GM13976 (cell line): ENCODE results near the gene GALNT2.

ENCODE experiments used
- DNase-seq: peaks from one replicate; pipeline ENCODE4 v3.0.0; 2012; ENCODE audit warnings: low spot score
- in situ Hi-C: fragments of 300-500 bp; cut with MboI; formaldehyde crosslinking; loops from one replicate; pipeline ENCODE4 v1.12.0; 2022; ENCODE audit warnings: low sequenced_read_pairs, mixed read lengths, inconsistent platforms; ENCODE audit not compliant: unreplicated experiment
- TF ChIP-seq, protein P1 (sequence below): IDR thresholded peaks from 2 replicates; pipeline ENCODE4 v1.5.1; 2012; ENCODE audit warnings: borderline replicate concordance, mild to moderate bottlenecking; ENCODE audit not compliant: insufficient read depth; ENCODE audit errors: extremely low read depth, missing control alignments, control extremely low read depth

Gene GALNT2

DNA sequence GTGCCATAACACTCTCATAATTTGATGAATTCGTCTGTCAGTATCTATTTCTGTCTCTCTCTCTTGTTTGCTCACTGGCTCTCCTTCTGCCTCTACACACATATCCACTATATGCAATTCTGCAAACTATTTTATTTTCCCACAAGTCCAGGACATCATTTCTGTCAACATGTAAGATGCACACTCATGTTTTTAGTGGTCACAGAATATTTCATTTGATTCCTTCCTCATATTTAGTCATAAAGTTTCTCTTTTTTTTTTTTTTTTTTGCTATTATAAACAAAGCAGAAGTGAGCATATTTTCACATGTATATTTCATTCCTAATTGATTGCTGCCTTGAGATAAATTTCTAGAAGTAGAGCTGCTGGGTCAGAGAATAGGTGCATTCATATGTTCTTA lies 193.8 kb downstream of the GALNT2 start:
- in situ Hi-C loops = no loop called here
- TF ChIP-seq, protein P1, sequence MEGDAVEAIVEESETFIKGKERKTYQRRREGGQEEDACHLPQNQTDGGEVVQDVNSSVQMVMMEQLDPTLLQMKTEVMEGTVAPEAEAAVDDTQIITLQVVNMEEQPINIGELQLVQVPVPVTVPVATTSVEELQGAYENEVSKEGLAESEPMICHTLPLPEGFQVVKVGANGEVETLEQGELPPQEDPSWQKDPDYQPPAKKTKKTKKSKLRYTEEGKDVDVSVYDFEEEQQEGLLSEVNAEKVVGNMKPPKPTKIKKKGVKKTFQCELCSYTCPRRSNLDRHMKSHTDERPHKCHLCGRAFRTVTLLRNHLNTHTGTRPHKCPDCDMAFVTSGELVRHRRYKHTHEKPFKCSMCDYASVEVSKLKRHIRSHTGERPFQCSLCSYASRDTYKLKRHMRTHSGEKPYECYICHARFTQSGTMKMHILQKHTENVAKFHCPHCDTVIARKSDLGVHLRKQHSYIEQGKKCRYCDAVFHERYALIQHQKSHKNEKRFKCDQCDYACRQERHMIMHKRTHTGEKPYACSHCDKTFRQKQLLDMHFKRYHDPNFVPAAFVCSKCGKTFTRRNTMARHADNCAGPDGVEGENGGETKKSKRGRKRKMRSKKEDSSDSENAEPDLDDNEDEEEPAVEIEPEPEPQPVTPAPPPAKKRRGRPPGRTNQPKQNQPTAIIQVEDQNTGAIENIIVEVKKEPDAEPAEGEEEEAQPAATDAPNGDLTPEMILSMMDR = no peak
- DNase-seq = no peak

DNA sequence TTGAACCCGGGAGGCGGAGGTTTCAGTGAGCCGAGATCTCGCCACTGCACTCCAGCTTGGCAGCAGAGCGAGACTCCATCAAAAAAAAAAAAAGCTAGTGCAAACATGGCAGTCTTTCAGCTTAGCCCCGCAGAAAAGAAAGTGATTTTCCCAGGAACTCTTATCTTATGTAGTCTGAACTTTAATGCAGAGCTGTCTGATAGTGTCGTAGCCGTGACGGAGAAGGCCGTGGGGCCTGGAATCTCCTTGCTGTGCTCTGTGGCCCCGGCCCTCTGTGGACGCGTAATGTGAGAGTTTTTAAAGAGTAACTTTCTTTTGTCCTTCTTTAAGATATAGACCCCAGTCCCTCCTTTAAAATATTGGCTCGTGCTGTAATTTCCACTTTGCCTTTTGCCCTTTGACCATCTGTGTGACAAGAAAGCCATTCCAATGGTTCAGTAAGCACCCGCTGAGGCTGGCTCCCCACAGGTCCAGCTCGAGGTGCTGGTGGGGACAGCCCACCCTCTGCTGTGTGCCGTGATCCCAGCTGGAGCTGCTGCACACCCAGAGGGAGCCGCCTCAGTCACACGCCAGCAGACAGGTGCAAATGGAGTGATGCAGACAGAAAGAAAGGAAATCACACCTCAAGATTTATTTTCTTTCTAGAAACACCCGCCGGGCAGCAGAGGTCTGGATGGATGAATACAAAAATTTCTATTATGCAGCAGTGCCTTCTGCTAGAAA lies 195.1 kb downstream of the GALNT2 start:
- in situ Hi-C loops = no loop called here
- DNase-seq = no peak

DNA sequence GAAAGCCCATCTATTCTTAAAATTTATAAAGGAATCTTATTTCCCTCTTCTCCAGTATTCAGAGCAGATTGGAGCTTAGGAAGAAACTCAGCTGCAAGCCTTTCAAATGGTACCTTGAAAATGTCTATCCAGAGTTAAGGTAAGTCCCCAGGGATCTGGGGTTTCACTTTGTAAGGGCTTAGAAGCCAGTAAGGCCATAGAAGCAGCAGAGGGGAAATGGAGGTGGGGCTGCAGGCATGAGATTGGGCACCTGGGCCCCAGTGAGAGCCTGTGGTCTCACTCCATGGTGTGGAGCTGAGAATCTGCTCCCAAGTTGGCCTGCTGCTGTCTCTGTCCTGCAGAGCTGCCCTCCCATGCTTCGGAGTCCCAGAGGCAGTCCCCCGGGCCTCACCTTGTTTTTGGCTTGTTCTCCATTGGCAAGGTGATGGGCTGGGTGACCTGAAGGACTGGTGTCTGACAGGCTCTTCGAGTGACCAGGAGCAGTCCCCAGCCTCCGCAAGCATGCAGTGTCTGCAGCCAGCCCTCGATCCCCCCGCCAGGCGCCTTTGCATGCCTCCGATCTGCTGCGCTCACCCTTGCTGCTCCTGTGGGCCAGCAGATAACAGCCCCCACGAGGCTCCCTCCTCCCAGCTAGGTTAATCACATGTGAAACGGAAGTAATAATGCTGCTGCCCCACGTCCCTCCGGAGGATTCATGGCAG lies 196.0 kb downstream of the GALNT2 start:
- TF ChIP-seq, protein P1 = no peak
- in situ Hi-C loops = no loop called here
- no peak for DNase-seq

More for the DNA sequence above, 195.1 kb downstream of the GALNT2 start:
- TF ChIP-seq, protein P1 = no peak

DNA sequence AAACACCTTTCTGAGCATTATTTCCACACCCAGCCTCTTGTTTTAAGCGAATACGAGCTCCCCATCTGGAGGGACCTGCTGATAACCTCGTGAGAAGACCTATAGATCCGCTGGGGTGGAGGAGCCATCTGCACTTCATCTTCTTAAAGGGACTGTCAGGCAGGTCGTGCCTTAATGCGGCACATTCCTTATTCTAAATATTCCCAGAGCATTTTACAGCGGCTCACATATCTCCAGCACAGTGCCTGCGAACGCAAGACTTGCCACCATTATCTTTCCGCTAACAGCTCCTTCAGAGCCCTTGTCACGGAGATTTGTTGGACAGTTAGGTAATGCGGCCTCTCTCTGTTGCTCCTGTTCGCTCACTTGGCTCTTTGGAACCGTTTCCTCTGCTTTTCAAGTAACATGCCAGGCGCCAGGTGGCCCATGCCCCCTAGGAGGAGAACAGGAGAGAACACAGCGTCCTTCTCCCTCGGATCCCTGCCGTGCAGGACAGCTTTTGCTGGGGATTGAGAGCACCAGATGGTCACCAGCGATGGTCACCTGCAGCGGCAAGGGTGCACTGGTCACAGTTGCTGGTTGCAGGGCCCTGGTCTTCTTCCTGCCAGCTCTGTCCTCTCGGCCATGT lies 196.6 kb downstream of the GALNT2 start:
- TF ChIP-seq, protein P1 = no peak
- no peak for DNase-seq
- in situ Hi-C loops = no loop called here

DNA sequence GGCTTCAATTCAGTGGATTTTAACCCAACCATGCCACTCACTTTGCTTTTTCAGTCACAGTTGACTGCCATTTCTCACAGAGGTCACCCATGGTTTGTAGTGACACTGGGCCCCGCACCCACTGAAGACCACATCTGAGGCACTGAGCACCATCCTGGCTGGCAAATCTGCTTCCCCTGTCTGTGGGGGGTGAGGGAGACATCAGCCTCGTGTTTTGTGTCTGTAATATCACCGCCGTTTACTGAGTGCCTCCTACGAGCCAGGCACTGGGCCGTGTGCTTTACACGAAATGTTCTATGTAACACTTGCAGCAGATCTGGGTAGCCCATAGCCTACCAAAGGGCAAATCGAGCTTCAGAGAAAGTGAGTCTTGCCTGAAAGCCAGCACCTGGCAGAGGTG lies 197.3 kb downstream of the GALNT2 start:
- TF ChIP-seq, protein P1 = no peak
- in situ Hi-C loops = no loop called here
- no peak for DNase-seq

DNA sequence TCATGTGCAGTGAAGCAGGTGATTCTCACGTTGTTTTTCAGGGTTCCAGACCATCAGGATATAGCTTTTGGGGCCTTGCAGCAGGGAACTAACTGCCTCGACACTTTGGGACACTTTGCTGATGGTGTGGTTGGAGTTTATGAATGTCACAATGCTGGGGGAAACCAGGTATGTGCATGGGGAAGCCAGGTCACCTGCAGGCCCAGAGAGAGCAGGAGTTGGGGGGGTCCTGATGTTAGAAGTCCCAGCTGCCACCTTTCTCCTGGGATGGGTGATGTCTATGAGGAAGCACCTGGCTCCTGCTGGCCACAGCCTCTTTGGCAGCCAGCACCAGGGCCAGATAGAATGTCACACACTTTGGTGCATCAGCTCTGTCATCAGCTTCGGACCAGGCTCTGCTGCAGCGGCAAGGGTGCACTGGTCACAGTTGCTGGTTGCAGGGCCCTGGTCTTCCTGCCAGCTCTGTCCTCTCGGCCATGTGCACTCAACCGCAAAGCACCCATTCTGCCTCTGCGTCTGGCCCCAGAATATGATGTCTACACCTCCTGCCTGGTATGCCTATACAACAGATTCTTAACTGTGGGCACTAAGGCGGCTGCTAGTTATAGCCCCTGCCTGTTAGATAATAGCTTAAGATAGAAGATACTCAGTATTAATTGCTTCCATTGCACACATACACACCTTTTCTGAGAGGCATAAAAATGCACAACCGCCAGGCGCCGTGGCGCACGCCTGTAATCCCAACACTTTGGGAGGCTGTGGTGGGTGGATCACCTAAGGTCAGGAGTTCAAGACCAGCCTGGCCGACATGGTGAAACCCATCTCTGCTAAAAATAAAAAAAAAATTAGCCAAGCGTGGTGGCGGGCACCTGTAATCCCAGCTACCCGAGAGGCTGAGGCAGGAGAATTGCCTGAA lies 198.4 kb downstream of the GALNT2 start:
- DNase-seq = no peak
- in situ Hi-C loops = no loop called here
- TF ChIP-seq, protein P1 = no peak
